Liver (tissue), 9 donors: ENCODE measurements around the gene WDR17. TPM values are rescaled to one million over a fixed set of nuclear protein-coding genes. Genes with fewer than 3 reads are reported as not detected.

Experiments
- DNase-seq: peaks from one replicate; pipeline ENCODE4 v3.0.0-alpha.2; 2017; ENCODE audit warnings: low spot score
- H3K27ac ChIP-seq, 2 donors: one replicate each; pipeline ENCODE4 v1.7.0; 2013; ENCODE audit warnings: inconsistent platforms in 2 of 2, low read length in 2 of 2, control low read depth in 1 of 2, low read depth in 1 of 2, mild to moderate bottlenecking in 1 of 2
- H3K27me3 ChIP-seq, 4 donors: one replicate each; pipeline versions ENCODE4 v1.6.1 to v1.7.0; 2013; ENCODE audit warnings: low read length in 3 of 4, inconsistent platforms in 1 of 4, mild to moderate bottlenecking in 1 of 4, moderate library complexity in 1 of 4; ENCODE audit not compliant: control insufficient read depth in 4 of 4, insufficient read depth in 4 of 4
- H3K36me3 ChIP-seq, 4 donors: one replicate each; pipeline versions ENCODE4 v1.6.1 to v1.7.0; 2013; ENCODE audit warnings: low read length in 3 of 4, mild to moderate bottlenecking in 3 of 4, low read depth in 1 of 4, moderate library complexity in 1 of 4; ENCODE audit not compliant: control insufficient read depth in 4 of 4, insufficient read depth in 3 of 4
- H3K4me1 ChIP-seq, 4 donors: one replicate each; pipeline versions ENCODE4 v1.6.1 to v1.7.0; 2013; ENCODE audit warnings: low read length in 3 of 4, mild to moderate bottlenecking in 3 of 4, moderate library complexity in 1 of 4; ENCODE audit not compliant: control insufficient read depth in 4 of 4, insufficient read depth in 4 of 4
- H3K4me3 ChIP-seq, 3 donors: one replicate each; pipeline versions ENCODE4 v1.6.1 to v1.7.0; 2013; ENCODE audit warnings: low read length in 3 of 3, control low read depth in 1 of 3, low read depth in 1 of 3, mild to moderate bottlenecking in 1 of 3
- H3K9ac ChIP-seq, 2 donors: one replicate each; pipeline ENCODE4 v1.7.0; 2013; ENCODE audit warnings: low read length in 2 of 2, mild to moderate bottlenecking in 2 of 2, moderate library complexity in 2 of 2, control low read depth in 1 of 2, low read depth in 1 of 2
- H3K9me3 ChIP-seq, 4 donors: one replicate each; pipeline versions ENCODE4 v1.6.1 to v1.7.0; 2013; ENCODE audit warnings: low read length in 3 of 4; ENCODE audit not compliant: control insufficient read depth in 4 of 4
- ATF3 ChIP-seq: IDR thresholded peaks from 2 replicates; pipeline ENCODE4 v1.6.1; 2016; ENCODE audit warnings: antibody characterized with exemption
- CTCF ChIP-seq: fragments of 150-350 bp; IDR thresholded peaks from 2 replicates; pipeline ENCODE4 v1.5.1; 2017; ENCODE audit warnings: improper control_type of control experiment, low read depth, low read length; ENCODE audit not compliant: missing input control
- EGR1 ChIP-seq, 2 donors: IDR thresholded peaks; 2 replicates each; pipeline ENCODE4 v1.6.1; 2016 to 2018; ENCODE audit warnings: antibody characterized with exemption in 2 of 2, low read depth in 2 of 2
- FOXA1 ChIP-seq: IDR thresholded peaks from 2 replicates; pipeline ENCODE4 v1.6.1; 2016; ENCODE audit warnings: antibody characterized with exemption
- FOXA2 ChIP-seq: IDR thresholded peaks from 2 replicates; pipeline ENCODE4 v1.6.1; 2016; ENCODE audit warnings: antibody characterized with exemption
- GABPA ChIP-seq, 2 donors: IDR thresholded peaks in 1 of 2; conservative IDR thresholded peaks in 1 of 2; 2 replicates each; pipeline ENCODE4 v1.6.1; 2016; ENCODE audit warnings: antibody characterized with exemption in 2 of 2, mild to moderate bottlenecking in 1 of 2, moderate library complexity in 1 of 2
- HNF4A ChIP-seq, 2 donors: conservative IDR thresholded peaks; 2 replicates each; pipeline ENCODE4 v1.6.1; 2016; ENCODE audit warnings: antibody characterized with exemption in 2 of 2, mild to moderate bottlenecking in 2 of 2
- HNF4G ChIP-seq: IDR thresholded peaks from 2 replicates; pipeline ENCODE4 v1.6.1; 2016; ENCODE audit warnings: antibody characterized with exemption
- JUND ChIP-seq, 2 donors: IDR thresholded peaks; 2 replicates each; pipeline ENCODE4 v1.6.1; 2016; ENCODE audit warnings: antibody characterized with exemption in 2 of 2
- MAX ChIP-seq: IDR thresholded peaks from 2 replicates; pipeline ENCODE4 v1.6.1; 2016; ENCODE audit warnings: antibody characterized with exemption
- NR2F2 ChIP-seq: IDR thresholded peaks from 2 replicates; pipeline ENCODE4 v1.6.1; 2016; ENCODE audit warnings: antibody characterized with exemption
- RAD21 ChIP-seq, 2 donors: IDR thresholded peaks; 2 replicates each; pipeline ENCODE4 v1.6.1; 2016; ENCODE audit warnings: antibody characterized with exemption in 2 of 2, mild to moderate bottlenecking in 2 of 2
- REST ChIP-seq: IDR thresholded peaks from 2 replicates; pipeline ENCODE4 v1.6.1; 2016; ENCODE audit warnings: antibody characterized with exemption, mild to moderate bottlenecking
- RXRA ChIP-seq, 2 donors: IDR thresholded peaks; 2 replicates each; pipeline ENCODE4 v1.6.1; 2017 to 2018; ENCODE audit warnings: antibody characterized with exemption in 2 of 2, mild to moderate bottlenecking in 1 of 2
- SP1 ChIP-seq: IDR thresholded peaks from 2 replicates; pipeline ENCODE4 v1.6.1; 2018; ENCODE audit warnings: antibody characterized with exemption, mild to moderate bottlenecking
- TAF1 ChIP-seq: conservative IDR thresholded peaks from 2 replicates; pipeline ENCODE4 v1.6.1; 2016; ENCODE audit warnings: antibody characterized with exemption, mild to moderate bottlenecking
- YY1 ChIP-seq: IDR thresholded peaks from 2 replicates; pipeline ENCODE4 v1.6.1; 2016; ENCODE audit warnings: antibody characterized with exemption, mild to moderate bottlenecking
- ZBTB33 ChIP-seq: IDR thresholded peaks from 2 replicates; pipeline ENCODE4 v1.6.1; 2016; ENCODE audit warnings: antibody characterized with exemption
- WGBS: extraction: QIAGEN DNeasy Blood & Tissue Kit; methylation state at CpG from one replicate; pipeline ENCODE4 v1.1.7; 2013; 5-methylcytosine and 5-hydroxymethylcytosine counted together
- polyA plus RNA-seq, 2 donors: library from polyadenylated mRNA; stranded (reverse) in 1 of 2; unstranded in 1 of 2; fragments of 200-250 nt in 1 of 2; fragments of >200 nt in 1 of 2; fragmentation: Nextera tagmentation in 1 of 2; extraction: Ambion mirVana in 1 of 2; gene quantifications; one replicate each; pipeline versions ENCODE4 v1.2.1 to v1.2.3, GENCODE V29; 2013 to 2015
- total RNA-seq, 2 donors: library from RNA; depleted of rRNA; stranded (reverse); fragments of >200 nt; gene quantifications; one replicate each; pipeline ENCODE4 v1.2.3, GENCODE V29; 2014
- donor health status: healthy.
- donor health status: healthy.
- donor health status: healthy.
- donor health status: healthy.
- donor health status: healthy.

WDR17 gene
- total and polyA plus RNA-seq, 4 donors, result 0.14 to 0.84 (median 0.34) TPM

GRCh38 chr4:176030391-176030790, 35.2 kb upstream of the WDR17 start:
- no peaks in the 10 kb centered on the region for H3K4me1 ChIP-seq

GRCh38 chr4:176031922-176032321, 33.7 kb upstream of the WDR17 start:
- H3K9ac ChIP-seq, result no peak overlapping the region
- no peak for DNase-seq
- no peak overlapping the region for H3K27ac ChIP-seq
- no peak overlapping the region for H3K4me3 ChIP-seq
- no peaks in the 10 kb centered on the region for H3K4me1 ChIP-seq
- no peaks in the 10 kb centered on the region for H3K9me3 ChIP-seq
- peaks cover 0 to 7% (median 0%) of the 10 kb centered on the region in 4 donors for H3K27me3 ChIP-seq
- H3K36me3 ChIP-seq, result no peaks in the 10 kb centered on the region
- WGBS, result 59% methylated on average over 4 of the region's 4 CpGs
- no peak for TF ChIP-seq FOXA1
- no peak for TF ChIP-seq HNF4A (conservative IDR thresholded peaks at IDR 0.05)
- TF ChIP-seq CTCF, result no peak
- no peak for TF ChIP-seq YY1
- TF ChIP-seq ATF3, result no peak
- no peak for TF ChIP-seq JUND (IDR thresholded peaks at IDR 0.05)
- TF ChIP-seq SP1, result no peak
- TF ChIP-seq MAX, result no peak
- TF ChIP-seq RXRA (IDR thresholded peaks at IDR 0.05), result no peak
- no peak for TF ChIP-seq GABPA (IDR thresholded peaks at IDR 0.05 in 1 of 2, conservative IDR thresholded peaks at IDR 0.05 in 1 of 2)
- no peak for TF ChIP-seq TAF1
- no peak for TF ChIP-seq HNF4G
- no peak for TF ChIP-seq EGR1 (IDR thresholded peaks at IDR 0.05; ENCODE audit: low read depth in 2 of 2)
- no peak for TF ChIP-seq FOXA2

More at GRCh38 chr4:176030391-176030790, 35.2 kb upstream of the WDR17 start:
- Histone ChIP-seq H3K36me3 (no peaks in the 10 kb centered on the region), H3K9ac (no peak overlapping the region), H3K27me3 (peaks cover 0 to 7% (median 0%) of the 10 kb centered on the region in 4 donors), H3K9me3 (no peaks in the 10 kb centered on the region), H3K4me3 (no peak overlapping the region), H3K27ac (no peak overlapping the region)
- no peak for DNase-seq
- no peak for TF ChIP-seq JUND (IDR thresholded peaks at IDR 0.05)
- TF ChIP-seq ZBTB33, result no peak
- no peak for TF ChIP-seq FOXA1
- TF ChIP-seq RAD21 (IDR thresholded peaks at IDR 0.05), result no peak
- TF ChIP-seq RXRA (IDR thresholded peaks at IDR 0.05), result no peak
- TF ChIP-seq SP1, result no peak
- TF ChIP-seq GABPA (IDR thresholded peaks at IDR 0.05 in 1 of 2, conservative IDR thresholded peaks at IDR 0.05 in 1 of 2), result no peak
- no peak for TF ChIP-seq REST
- no peak for TF ChIP-seq YY1
- no peak for TF ChIP-seq HNF4G
- TF ChIP-seq TAF1, result no peak
- no peak for TF ChIP-seq HNF4A (conservative IDR thresholded peaks at IDR 0.05)
- no peak for TF ChIP-seq FOXA2
- no peak for TF ChIP-seq ATF3
- TF ChIP-seq NR2F2, result no peak
- WGBS, result 83% methylated on average over 2 of the region's 2 CpGs
